Large intestine (tissue), 3 donors: ENCODE measurements around the gene DNAAF5. TPM values are rescaled to one million over a fixed set of nuclear protein-coding genes. Genes with fewer than 3 reads are reported as not detected.
"Not testable (repeated sequence)": the region's sequence is repeated elsewhere in the genome, so short reads cannot be mapped to it uniquely, and the experiment has no call there.

Source experiments
- DNase-seq, 2 donors: peaks; one replicate each; pipeline versions ENCODE4 v3.0.0 to v3.0.0-alpha.2; 2013
- H3K27ac ChIP-seq: one replicate; pipeline ENCODE4 v1.5.1; 2013; ENCODE audit warnings: low read length
- H3K27me3 ChIP-seq: 2 replicates; pipeline ENCODE4 v1.6.1; 2013; ENCODE audit warnings: low read length; ENCODE audit not compliant: control insufficient read depth, insufficient read depth
- H3K36me3 ChIP-seq: 2 replicates; pipeline ENCODE4 v1.6.1; 2013; ENCODE audit warnings: low read length; ENCODE audit not compliant: control insufficient read depth, insufficient read depth
- H3K4me1 ChIP-seq: one replicate; pipeline ENCODE4 v1.6.1; 2013; ENCODE audit warnings: low read length; ENCODE audit not compliant: control insufficient read depth, insufficient read depth
- H3K4me3 ChIP-seq: one replicate; pipeline ENCODE4 v1.5.1; 2013; ENCODE audit warnings: low read length
- H3K9me3 ChIP-seq: one replicate; pipeline ENCODE4 v1.6.1; 2013; ENCODE audit warnings: mild to moderate bottlenecking, low read depth, low read length, moderate library complexity; ENCODE audit not compliant: control insufficient read depth
- WGBS: methylation state at CpG from one replicate; pipeline ENCODE4 v1.1.5; 2013; ENCODE audit warnings: low lambda C conversion rate; ENCODE audit not compliant: insufficient coverage; 5-methylcytosine and 5-hydroxymethylcytosine counted together
- polyA plus RNA-seq: library from polyadenylated mRNA; unstranded; fragments of 120-200 nt; gene quantifications from one replicate; pipeline ENCODE4 v1.2.1, GENCODE V29; 2013

DNAAF5 gene
- polyA plus RNA-seq, 1 donor, result 26.8 TPM

GRCh38 chr7:794207-794606 lies 67.7 kb downstream of the DNAAF5 start:
- Histone ChIP-seq H3K36me3 (peaks cover 2% of the 10 kb centered on the region), H3K4me1 (no peaks in the 10 kb centered on the region), H3K9me3 (peaks cover 10% of the 10 kb centered on the region), H3K4me3 (no peak overlapping the region), H3K27ac (no peak overlapping the region), H3K27me3 (no peaks in the 10 kb centered on the region)
- 89% methylated on average over 3 of the region's 5 CpGs for WGBS
- no peak for DNase-seq

GRCh38 chr7:794671-795329 lies 68.3 kb downstream of the DNAAF5 start:
- no peaks in the 10 kb centered on the region for H3K36me3 ChIP-seq
- no peak overlapping the region for H3K4me3 ChIP-seq
- H3K27me3 ChIP-seq, result no peaks in the 10 kb centered on the region
- no CpG with 5 or more reads among the region's 31 CpGs for WGBS
- no peak for DNase-seq
- H3K27ac ChIP-seq, result no peak overlapping the region
- H3K9me3 ChIP-seq, result peaks cover 10% of the 10 kb centered on the region
- H3K4me1 ChIP-seq, result no peaks in the 10 kb centered on the region

- H3K4me1 ChIP-seq, H3K27me3 ChIP-seq, H3K4me3 ChIP-seq, H3K9me3 ChIP-seq, DNase-seq, H3K36me3 ChIP-seq, H3K27ac ChIP-seq: not testable (repeated sequence)
- no CpG with 5 or more reads among the region's 10 CpGs for WGBS
Measured at GRCh38 chr7:796434-797169, 70.1 kb downstream of the DNAAF5 start.

- no peak overlapping the region for H3K27ac ChIP-seq
- DNase-seq, result no peak
- H3K4me1 ChIP-seq, result no peaks in the 10 kb centered on the region
- H3K27me3 ChIP-seq, result no peaks in the 10 kb centered on the region
- H3K36me3 ChIP-seq, result no peaks in the 10 kb centered on the region
- no peak overlapping the region for H3K4me3 ChIP-seq
- H3K9me3 ChIP-seq, result peaks cover 10% of the 10 kb centered on the region
- WGBS, result no CpG with 5 or more reads among the region's 12 CpGs
Measured at GRCh38 chr7:798921-799470, 72.5 kb downstream of the DNAAF5 start.

GRCh38 chr7:800692-801091 lies 74.2 kb downstream of the DNAAF5 start:
- WGBS, result 100% methylated on average over 1 of the region's 7 CpGs
- H3K4me3 ChIP-seq, result no peak overlapping the region
- no peaks in the 10 kb centered on the region for H3K27me3 ChIP-seq
- H3K36me3 ChIP-seq, result no peaks in the 10 kb centered on the region
- no peaks in the 10 kb centered on the region for H3K4me1 ChIP-seq
- DNase-seq, result no peak
- no peaks in the 10 kb centered on the region for H3K9me3 ChIP-seq
- no peak overlapping the region for H3K27ac ChIP-seq

GRCh38 chr7:801351-801750 lies 74.9 kb downstream of the DNAAF5 start:
- not testable (repeated sequence) for H3K9me3 ChIP-seq, DNase-seq, H3K4me3 ChIP-seq, H3K27me3 ChIP-seq, H3K27ac ChIP-seq, H3K36me3 ChIP-seq, H3K4me1 ChIP-seq
- no CpG with 5 or more reads among the region's 6 CpGs for WGBS

- Histone ChIP-seq H3K4me3 (no peak overlapping the region), H3K27ac (no peak overlapping the region), H3K27me3 (no peaks in the 10 kb centered on the region), H3K4me1 (no peaks in the 10 kb centered on the region), H3K9me3 (no peaks in the 10 kb centered on the region), H3K36me3 (no peaks in the 10 kb centered on the region)
- DNase-seq, result peak in 1 of 2 donors; percentile 26
- WGBS, result no CpG with 5 or more reads among the region's 19 CpGs
Measured at GRCh38 chr7:801940-802381, 75.5 kb downstream of the DNAAF5 start.

- Histone ChIP-seq H3K4me3 (no peak overlapping the region), H3K4me1 (no peaks in the 10 kb centered on the region), H3K36me3 (no peaks in the 10 kb centered on the region), H3K27me3 (no peaks in the 10 kb centered on the region), H3K27ac (no peak overlapping the region), H3K9me3 (peaks cover 3% of the 10 kb centered on the region)
- WGBS, result 92% methylated on average over 4 of the region's 18 CpGs
- no peak for DNase-seq
Measured at GRCh38 chr7:802500-803242, 76.2 kb downstream of the DNAAF5 start.

GRCh38 chr7:803243-803635 lies 76.7 kb downstream of the DNAAF5 start:
- no peak for DNase-seq
- Histone ChIP-seq H3K27ac (no peak overlapping the region), H3K27me3 (no peaks in the 10 kb centered on the region), H3K36me3 (no peaks in the 10 kb centered on the region), H3K9me3 (peaks cover 4% of the 10 kb centered on the region), H3K4me1 (no peaks in the 10 kb centered on the region), H3K4me3 (no peak overlapping the region)
- WGBS, result 94% methylated on average over 2 of the region's 10 CpGs

GRCh38 chr7:803796-804195 lies 77.3 kb downstream of the DNAAF5 start:
- DNase-seq, H3K27me3 ChIP-seq, H3K9me3 ChIP-seq, H3K4me1 ChIP-seq, H3K36me3 ChIP-seq, H3K4me3 ChIP-seq, H3K27ac ChIP-seq: not testable (repeated sequence)
- no CpG with 5 or more reads among the region's 4 CpGs for WGBS
